ENCODE results near the gene WWOX.

DNA sequence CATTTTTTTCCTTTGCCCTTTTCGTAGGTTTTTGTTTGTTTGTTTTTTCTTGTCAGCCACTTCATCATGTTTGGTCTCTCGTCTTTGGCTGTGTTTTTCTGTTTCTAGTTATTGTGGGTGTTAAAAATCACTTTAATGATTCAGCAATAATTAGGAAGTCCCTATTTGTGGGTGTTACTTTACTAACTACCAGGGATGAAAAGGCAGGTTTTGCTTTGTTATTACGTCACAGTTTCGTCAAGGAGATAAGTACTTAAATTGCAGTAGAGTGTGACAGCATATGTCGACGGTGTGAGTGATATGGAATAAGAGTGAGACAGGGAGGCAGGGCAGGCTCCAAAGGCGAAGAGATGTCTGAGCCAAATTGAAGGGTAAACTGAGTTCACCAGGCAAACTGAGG lies 479.6 kb downstream of the WWOX start:
- TF ChIP-seq, protein P1, sequence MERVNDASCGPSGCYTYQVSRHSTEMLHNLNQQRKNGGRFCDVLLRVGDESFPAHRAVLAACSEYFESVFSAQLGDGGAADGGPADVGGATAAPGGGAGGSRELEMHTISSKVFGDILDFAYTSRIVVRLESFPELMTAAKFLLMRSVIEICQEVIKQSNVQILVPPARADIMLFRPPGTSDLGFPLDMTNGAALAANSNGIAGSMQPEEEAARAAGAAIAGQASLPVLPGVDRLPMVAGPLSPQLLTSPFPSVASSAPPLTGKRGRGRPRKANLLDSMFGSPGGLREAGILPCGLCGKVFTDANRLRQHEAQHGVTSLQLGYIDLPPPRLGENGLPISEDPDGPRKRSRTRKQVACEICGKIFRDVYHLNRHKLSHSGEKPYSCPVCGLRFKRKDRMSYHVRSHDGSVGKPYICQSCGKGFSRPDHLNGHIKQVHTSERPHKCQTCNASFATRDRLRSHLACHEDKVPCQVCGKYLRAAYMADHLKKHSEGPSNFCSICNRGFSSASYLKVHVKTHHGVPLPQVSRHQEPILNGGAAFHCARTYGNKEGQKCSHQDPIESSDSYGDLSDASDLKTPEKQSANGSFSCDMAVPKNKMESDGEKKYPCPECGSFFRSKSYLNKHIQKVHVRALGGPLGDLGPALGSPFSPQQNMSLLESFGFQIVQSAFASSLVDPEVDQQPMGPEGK (CRISPR knock-in tag; IDR thresholded peaks at IDR 0.05; ENCODE audit: borderline replicate concordance) = no peak
- TF ChIP-seq PPARA (CRISPR knock-in tag; IDR thresholded peaks at IDR 0.05; ENCODE audit: borderline replicate concordance) (no peak), GLIS3 (CRISPR knock-in tag; IDR thresholded peaks at IDR 0.05) (no peak), OSR1 (CRISPR knock-in tag; IDR thresholded peaks at IDR 0.05) (no peak), BACH2 (CRISPR knock-in tag; IDR thresholded peaks at IDR 0.05; ENCODE audit: borderline replicate concordance) (no peak), ZNF70 (CRISPR knock-in tag; IDR thresholded peaks at IDR 0.05) (no peak), RARB (CRISPR knock-in tag; IDR thresholded peaks at IDR 0.05) (no peak), ARNTL (CRISPR knock-in tag; IDR thresholded peaks at IDR 0.05; ENCODE audit: borderline replicate concordance, low read depth) (no peak), ZFP3 (CRISPR knock-in tag; IDR thresholded peaks at IDR 0.05) (no peak)
- TF ChIP-seq, protein P2, sequence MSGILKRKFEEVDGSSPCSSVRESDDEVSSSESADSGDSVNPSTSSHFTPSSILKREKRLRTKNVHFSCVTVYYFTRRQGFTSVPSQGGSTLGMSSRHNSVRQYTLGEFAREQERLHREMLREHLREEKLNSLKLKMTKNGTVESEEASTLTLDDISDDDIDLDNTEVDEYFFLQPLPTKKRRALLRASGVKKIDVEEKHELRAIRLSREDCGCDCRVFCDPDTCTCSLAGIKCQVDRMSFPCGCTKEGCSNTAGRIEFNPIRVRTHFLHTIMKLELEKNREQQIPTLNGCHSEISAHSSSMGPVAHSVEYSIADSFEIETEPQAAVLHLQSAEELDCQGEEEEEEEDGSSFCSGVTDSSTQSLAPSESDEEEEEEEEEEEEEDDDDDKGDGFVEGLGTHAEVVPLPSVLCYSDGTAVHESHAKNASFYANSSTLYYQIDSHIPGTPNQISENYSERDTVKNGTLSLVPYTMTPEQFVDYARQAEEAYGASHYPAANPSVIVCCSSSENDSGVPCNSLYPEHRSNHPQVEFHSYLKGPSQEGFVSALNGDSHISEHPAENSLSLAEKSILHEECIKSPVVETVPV (CRISPR knock-in tag; IDR thresholded peaks at IDR 0.05) = no peak
- TF ChIP-seq, protein P3, sequence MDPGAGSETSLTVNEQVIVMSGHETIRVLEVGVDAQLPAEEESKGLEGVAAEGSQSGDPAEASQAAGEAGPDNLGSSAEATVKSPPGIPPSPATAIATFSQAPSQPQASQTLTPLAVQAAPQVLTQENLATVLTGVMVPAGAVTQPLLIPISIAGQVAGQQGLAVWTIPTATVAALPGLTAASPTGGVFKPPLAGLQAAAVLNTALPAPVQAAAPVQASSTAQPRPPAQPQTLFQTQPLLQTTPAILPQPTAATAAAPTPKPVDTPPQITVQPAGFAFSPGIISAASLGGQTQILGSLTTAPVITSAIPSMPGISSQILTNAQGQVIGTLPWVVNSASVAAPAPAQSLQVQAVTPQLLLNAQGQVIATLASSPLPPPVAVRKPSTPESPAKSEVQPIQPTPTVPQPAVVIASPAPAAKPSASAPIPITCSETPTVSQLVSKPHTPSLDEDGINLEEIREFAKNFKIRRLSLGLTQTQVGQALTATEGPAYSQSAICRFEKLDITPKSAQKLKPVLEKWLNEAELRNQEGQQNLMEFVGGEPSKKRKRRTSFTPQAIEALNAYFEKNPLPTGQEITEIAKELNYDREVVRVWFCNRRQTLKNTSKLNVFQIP (CRISPR knock-in tag; IDR thresholded peaks at IDR 0.05; ENCODE audit: borderline replicate concordance, low read depth) = no peak
- TF ChIP-seq, protein P4, sequence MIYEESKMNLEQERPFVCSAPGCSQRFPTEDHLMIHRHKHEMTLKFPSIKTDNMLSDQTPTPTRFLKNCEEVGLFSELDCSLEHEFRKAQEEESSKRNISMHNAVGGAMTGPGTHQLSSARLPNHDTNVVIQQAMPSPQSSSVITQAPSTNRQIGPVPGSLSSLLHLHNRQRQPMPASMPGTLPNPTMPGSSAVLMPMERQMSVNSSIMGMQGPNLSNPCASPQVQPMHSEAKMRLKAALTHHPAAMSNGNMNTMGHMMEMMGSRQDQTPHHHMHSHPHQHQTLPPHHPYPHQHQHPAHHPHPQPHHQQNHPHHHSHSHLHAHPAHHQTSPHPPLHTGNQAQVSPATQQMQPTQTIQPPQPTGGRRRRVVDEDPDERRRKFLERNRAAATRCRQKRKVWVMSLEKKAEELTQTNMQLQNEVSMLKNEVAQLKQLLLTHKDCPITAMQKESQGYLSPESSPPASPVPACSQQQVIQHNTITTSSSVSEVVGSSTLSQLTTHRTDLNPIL (CRISPR knock-in tag; IDR thresholded peaks at IDR 0.05; ENCODE audit: low read depth) = no peak

All from SK-N-SH treated with all-trans-retinoic acid at 6 μM for 48 hours (cell line).